Measurements from ENCODE around the gene FAM72C.
"Not testable (repeated sequence)": the region's sequence is repeated elsewhere in the genome, so short reads cannot be mapped to it uniquely, and the experiment has no call there.

DNA sequence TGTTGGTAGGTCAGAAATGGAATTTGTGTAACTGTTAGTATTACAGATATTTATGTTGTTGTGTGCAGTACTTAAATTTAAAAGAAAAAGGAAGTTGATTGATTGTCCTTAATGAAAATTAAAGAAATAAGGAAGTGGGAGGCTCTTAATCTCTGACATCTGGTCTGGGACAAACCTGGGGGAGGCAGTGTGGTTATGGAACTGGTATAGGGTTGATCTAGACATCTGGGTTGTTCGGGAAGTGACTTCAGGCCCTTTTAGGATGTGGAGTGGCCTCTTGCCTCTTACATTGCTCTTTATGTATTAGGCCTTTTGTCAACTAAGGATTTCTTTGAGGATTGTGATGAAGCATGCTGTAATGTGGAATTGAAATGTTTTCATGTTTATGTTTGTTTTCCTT, 16.1 kb upstream of the FAM72C start:
- TF ChIP-seq, protein P1, sequence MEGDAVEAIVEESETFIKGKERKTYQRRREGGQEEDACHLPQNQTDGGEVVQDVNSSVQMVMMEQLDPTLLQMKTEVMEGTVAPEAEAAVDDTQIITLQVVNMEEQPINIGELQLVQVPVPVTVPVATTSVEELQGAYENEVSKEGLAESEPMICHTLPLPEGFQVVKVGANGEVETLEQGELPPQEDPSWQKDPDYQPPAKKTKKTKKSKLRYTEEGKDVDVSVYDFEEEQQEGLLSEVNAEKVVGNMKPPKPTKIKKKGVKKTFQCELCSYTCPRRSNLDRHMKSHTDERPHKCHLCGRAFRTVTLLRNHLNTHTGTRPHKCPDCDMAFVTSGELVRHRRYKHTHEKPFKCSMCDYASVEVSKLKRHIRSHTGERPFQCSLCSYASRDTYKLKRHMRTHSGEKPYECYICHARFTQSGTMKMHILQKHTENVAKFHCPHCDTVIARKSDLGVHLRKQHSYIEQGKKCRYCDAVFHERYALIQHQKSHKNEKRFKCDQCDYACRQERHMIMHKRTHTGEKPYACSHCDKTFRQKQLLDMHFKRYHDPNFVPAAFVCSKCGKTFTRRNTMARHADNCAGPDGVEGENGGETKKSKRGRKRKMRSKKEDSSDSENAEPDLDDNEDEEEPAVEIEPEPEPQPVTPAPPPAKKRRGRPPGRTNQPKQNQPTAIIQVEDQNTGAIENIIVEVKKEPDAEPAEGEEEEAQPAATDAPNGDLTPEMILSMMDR (IDR thresholded peaks at IDR 0.05) = not testable (repeated sequence)
- TF ChIP-seq POLR2A (IDR thresholded peaks at IDR 0.05) = not testable (repeated sequence)
